Heart left ventricle (tissue), 16 donors: ENCODE data around the gene VPS26A. TPM values are rescaled to one million over a fixed set of nuclear protein-coding genes. Genes with fewer than 3 reads are reported as not detected.

Experiments used
- ATAC-seq, 4 donors: fragments of 200-7000 bp; cut with Tn5 transposase; one replicate each; pipeline ENCODE4 v1.9.1; 2020 to 2022; ENCODE audit warnings: moderate library complexity in 4 of 4, mild to moderate bottlenecking in 3 of 4, moderate number of reproducible peaks in 1 of 4
- DNase-seq, 5 donors: peaks; one replicate each; pipeline ENCODE4 v3.0.0-alpha.2; 2020
- H3K27ac ChIP-seq, 12 donors: fragments of 200-600 bp; sonication (generic) in 4 of 12; one replicate each; pipeline versions ENCODE4 v1.5.0 to v1.8.0; 2016 to 2022; ENCODE audit warnings: mild to moderate bottlenecking in 2 of 12
- H3K27me3 ChIP-seq, 9 donors: fragments of 200-600 bp; sonication (generic) in 2 of 9; one replicate each; pipeline versions ENCODE4 v1.5.1 to v1.8.0; 2016 to 2022; ENCODE audit warnings: mild to moderate bottlenecking in 3 of 9
- H3K36me3 ChIP-seq, 9 donors: fragments of 200-600 bp; sonication (generic) in 2 of 9; one replicate each; pipeline versions ENCODE4 v1.5.0 to v1.8.0; 2018 to 2022; ENCODE audit warnings: mild to moderate bottlenecking in 2 of 9
- H3K4me1 ChIP-seq, 12 donors: fragments of 200-600 bp; sonication (generic) in 4 of 12; one replicate each; pipeline versions ENCODE4 v1.5.0 to v1.8.0; 2016 to 2022; ENCODE audit warnings: mild to moderate bottlenecking in 3 of 12
- H3K4me3 ChIP-seq, 12 donors: fragments of 200-600 bp; sonication (generic) in 4 of 12; one replicate each; pipeline versions ENCODE4 v1.5.0 to v1.8.0; 2017 to 2022; ENCODE audit warnings: mild to moderate bottlenecking in 9 of 12, moderate library complexity in 4 of 12
- H3K9me3 ChIP-seq, 12 donors: fragments of 200-600 bp; sonication (generic) in 4 of 12; one replicate each; pipeline versions ENCODE4 v1.5.0 to v1.8.0; 2016 to 2022; ENCODE audit warnings: mild to moderate bottlenecking in 1 of 12
- CTCF ChIP-seq, 12 donors: fragments of 200-600 bp; sonication (generic) in 4 of 12; IDR thresholded peaks; one replicate each; pipeline versions ENCODE4 v1.5.0 to v1.8.0; 2018 to 2022; ENCODE audit warnings: antibody characterized with exemption in 12 of 12, mild to moderate bottlenecking in 5 of 12
- POLR2A ChIP-seq, 2 donors: fragments of 450-650 bp; IDR thresholded peaks; one replicate each; pipeline ENCODE4 v1.6.1; 2017; ENCODE audit warnings: antibody characterized with exemption in 2 of 2, mild to moderate bottlenecking in 2 of 2, moderate library complexity in 2 of 2
- WGBS, 4 donors: extraction: QIAGEN DNeasy Blood & Tissue Kit in 2 of 4; methylation state at CpG; one replicate each; pipeline versions ENCODE4 v1.1.5 to v1.1.7; 2013 to 2018; 5-methylcytosine and 5-hydroxymethylcytosine counted together
- intact Hi-C, 10 donors: fragments of 100-400 bp; cut with DNase I; formaldehyde crosslinking; loops; one replicate each; pipeline versions ENCODE4 v1.11.1 to v1.14.2; 2022
- polyA plus RNA-seq, 2 donors: library from polyadenylated mRNA; stranded (reverse); fragments of 200-250 nt; gene quantifications; one replicate each; pipeline ENCODE4 v1.2.3, GENCODE V29; 2013
- total RNA-seq, 9 donors: library from RNA; depleted of rRNA in 2 of 9; stranded (reverse); fragments of >200 nt in 2 of 9; fragmentation: NEBNext Ultra II Directional in 3 of 9; extraction: Animal tissue kit (Norgen Biotek cat#: 25700) in 3 of 9; gene quantifications; one replicate each; pipeline versions ENCODE4 v1.1.0 to v1.2.4, GENCODE V29; 2016 to 2023
- donor health status: ischemic (EF 13 %, LVEDD 7.1; RV severe dilation, severe dysfunction).
- donor health status: healthy with polysubstance abuse.
- donor health status: DM: no; HTN: yes; CAD: no.
- donor health status: DM: no; HTN: no; CAD: no.
- donor health status: ischemic (EF 25% LVEDD 6.9; RV normal size, moderate dysfunction).
- donor health status: ischemic (EF 25% LVEDD 5.7; RV mildly dilated, moderate dysfunction).
- donor health status: healthy.
- donor health status: DM: yes; HTN: yes; CAD: no.
- donor health status: ischemic (EF 35%, LVEDD 5.7; RV mildly dilated, moderate dysfunction).
- donor health status: nonischemic (EF 11% LVEDD 7.7; RV severe dilation, severe dysfunction).
- donor health status: DM: yes; HTN: yes; CAD: no.
- donor health status: PGD.
- donor health status: ischemic (EF 29% LVEDD 5.4; RV normal size, mild dysfunction).
- donor health status: nonischemic (EF 23%, LVEDD 6.1; RV moderate dilation, normal function).

Gene VPS26A
- total and polyA plus RNA-seq, 11 donors, result 15.5 to 42.3 (median 34.4) TPM

- no peak for DNase-seq
- TF ChIP-seq CTCF (IDR thresholded peaks at IDR 0.05), result no peak
- no peak for TF ChIP-seq POLR2A (IDR thresholded peaks at IDR 0.05)
- no peak for ATAC-seq
- 70 to 77% (median 76%) methylated on average over 1 of the region's 1 CpG for WGBS, 4 donors
- intact Hi-C loops, result loop anchor here in 2 of 10 donors (5.0 kb wide), 2 partner anchors 113 to 118 kb away; no protein-coding TSS in a partner anchor
- H3K36me3 ChIP-seq, result no peaks in the 10 kb centered on the region
- H3K4me1 ChIP-seq, result peaks cover 0 to 11% (median 6%) of the 10 kb centered on the region in 12 donors
- no peak overlapping the region for H3K27ac ChIP-seq
- no peaks in the 10 kb centered on the region for H3K27me3 ChIP-seq
- no peaks in the 10 kb centered on the region for H3K9me3 ChIP-seq
- no peak overlapping the region for H3K4me3 ChIP-seq
Measured at GRCh38 chr10:69119896-69120295, 4.1 kb upstream of the VPS26A start.

- no peaks in the 10 kb centered on the region for H3K9me3 ChIP-seq
- H3K36me3 ChIP-seq, result no peaks in the 10 kb centered on the region
- H3K4me3 ChIP-seq, result peak overlapping the region; percentile 39 to 100 (median 96)
- 1% methylated on average over 16 of the region's 16 CpGs for WGBS, 4 donors
- peak overlapping the region; percentile 91 to 99 (median 96) for H3K27ac ChIP-seq
- ATAC-seq (peak; percentile 34 to 51 (median 46)), DNase-seq (no peak)
- H3K4me1 ChIP-seq, result peaks cover 0 to 36% (median 16%) of the 10 kb centered on the region in 12 donors
- TF ChIP-seq CTCF (IDR thresholded peaks at IDR 0.05), result peak in 2 of 12 donors; percentile 21 to 36
- TF ChIP-seq POLR2A (IDR thresholded peaks at IDR 0.05), result no peak
- intact Hi-C loops, result loop anchor here in 2 of 10 donors (5.0 kb wide), 2 partner anchors 116 to 121 kb away; no protein-coding TSS in a partner anchor
- H3K27me3 ChIP-seq, result no peaks in the 10 kb centered on the region
Measured at GRCh38 chr10:69123306-69123746, 652 bp upstream of the VPS26A start.

GRCh38 chr10:69124563-69125268 lies 738 bp downstream of the VPS26A start:
- 0 to 1% (median 1%) methylated on average over 26 of the region's 26 CpGs for WGBS, 4 donors
- peak in 2 of 4 donors; percentile 12 to 39 for ATAC-seq
- intact Hi-C loops, result loop anchor here in 4 of 10 donors (1.0 to 5.0 kb wide), 5 partner anchors 31 to 122 kb away; partner anchors contain the start of gene SUPV3L1 (in 1 of the 4)

More at GRCh38 chr10:69124563-69125268, 738 bp downstream of the VPS26A start:
- Histone ChIP-seq H3K27ac (peak overlapping the region; percentile 88 to 99 (median 96)), H3K4me3 (peak overlapping the region; percentile 50 to 100 (median 96)), H3K9me3 (no peaks in the 10 kb centered on the region), H3K4me1 (peaks cover 0 to 46% (median 17%) of the 10 kb centered on the region in 12 donors), H3K27me3 (no peaks in the 10 kb centered on the region), H3K36me3 (no peaks in the 10 kb centered on the region)
- peak in 4 of 5 donors; percentile 32 to 63 (median 48) for DNase-seq
- TF ChIP-seq POLR2A (IDR thresholded peaks at IDR 0.05) (no peak), CTCF (IDR thresholded peaks at IDR 0.05) (no peak)
